Caki2 (cell line): ENCODE results near the gene ITGA5. TPM values are rescaled to one million over a fixed set of nuclear protein-coding genes. Genes with fewer than 3 reads are reported as not detected.

Experiments used
- DNase-seq: peaks from one replicate; pipeline ENCODE4 v3.0.0-alpha.2; 2015; ENCODE audit warnings: low read depth
- in situ Hi-C: cut with HindIII; loops from 2 replicates; pipeline ENCODE4 v1.10.0; 2016; ENCODE audit warnings: low sequenced_read_pairs, low pct_unique_long_range_greater_than_20kb, mixed read lengths
- total RNA-seq: library from RNA; depleted of rRNA; stranded (reverse); fragments of >200 nt; shearing (Covaris generic); gene quantifications from 2 replicates; pipeline ENCODE4 v1.2.3, GENCODE V29; 2014; ENCODE audit warnings: low replicate concordance; rRNA removed

Gene ITGA5
- 35.8 and 44.7 TPM in 2 replicates for total RNA-seq

GRCh38 chr12:54419088-54419887 lies at the start of gene ITGA5:
TSS of gene ITGA5 (minus strand) at chr12:54419266. CDS start at chr12:54419198, 68 bp downstream.
- in situ Hi-C loops = no loop called here
- DNase-seq = peak; percentile 56

DNA sequence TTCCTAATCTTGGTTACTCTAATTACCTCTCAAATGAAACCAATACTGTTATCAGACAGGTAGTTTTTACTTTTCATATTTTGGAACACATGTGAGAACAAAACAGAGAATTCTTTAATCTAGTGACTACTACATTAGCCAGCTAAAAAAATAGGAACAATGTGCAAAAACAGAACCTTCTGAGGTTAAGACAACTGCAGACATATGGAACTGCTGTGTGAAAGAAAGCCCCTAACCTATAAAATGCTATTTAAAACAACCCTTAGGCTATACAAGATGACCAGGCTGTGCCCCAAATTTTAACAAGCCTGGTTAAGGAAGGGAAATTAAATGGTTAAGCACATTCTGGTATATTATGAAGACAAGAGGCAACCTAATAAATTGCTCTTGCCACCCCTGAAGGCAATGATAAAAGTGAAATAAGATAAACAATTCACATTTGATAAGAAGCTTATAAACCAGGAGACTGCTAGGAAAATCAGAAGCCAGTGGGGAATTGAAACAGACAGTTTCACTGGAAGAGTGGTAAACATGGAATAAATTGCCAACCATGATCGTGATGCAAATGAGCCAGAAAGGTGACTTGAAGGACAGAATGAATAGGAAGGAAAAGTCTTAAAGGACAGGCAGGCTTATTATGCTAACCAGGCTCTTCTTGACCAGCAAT lies 46.9 kb upstream of the ITGA5 start:
- no peak for DNase-seq
- in situ Hi-C loops = no loop called here

- in situ Hi-C loops = no loop called here
- DNase-seq = no peak
Measured at GRCh38 chr12:54463484-54463883, 44.4 kb upstream of the ITGA5 start.

DNA sequence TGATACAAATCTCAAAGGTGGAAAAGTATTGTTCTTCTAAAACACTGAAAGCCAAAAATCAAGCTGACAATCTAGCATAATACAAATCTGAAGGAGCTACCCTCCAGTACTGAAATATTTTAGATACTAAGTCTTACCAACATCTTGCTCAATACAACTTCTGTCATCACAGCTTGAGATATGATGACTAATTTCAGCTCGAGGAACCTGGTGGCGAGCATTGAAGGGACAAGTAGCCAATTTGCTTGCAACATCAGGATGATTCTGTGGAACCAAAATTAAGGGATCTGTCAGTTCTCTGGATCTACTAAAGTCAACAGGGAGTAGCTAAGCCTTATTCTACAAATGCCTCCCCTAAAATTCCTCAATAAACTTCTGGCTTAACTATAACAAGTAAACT lies 44.0 kb upstream of the ITGA5 start:
- no peak for DNase-seq
- in situ Hi-C loops = no loop called here

DNA sequence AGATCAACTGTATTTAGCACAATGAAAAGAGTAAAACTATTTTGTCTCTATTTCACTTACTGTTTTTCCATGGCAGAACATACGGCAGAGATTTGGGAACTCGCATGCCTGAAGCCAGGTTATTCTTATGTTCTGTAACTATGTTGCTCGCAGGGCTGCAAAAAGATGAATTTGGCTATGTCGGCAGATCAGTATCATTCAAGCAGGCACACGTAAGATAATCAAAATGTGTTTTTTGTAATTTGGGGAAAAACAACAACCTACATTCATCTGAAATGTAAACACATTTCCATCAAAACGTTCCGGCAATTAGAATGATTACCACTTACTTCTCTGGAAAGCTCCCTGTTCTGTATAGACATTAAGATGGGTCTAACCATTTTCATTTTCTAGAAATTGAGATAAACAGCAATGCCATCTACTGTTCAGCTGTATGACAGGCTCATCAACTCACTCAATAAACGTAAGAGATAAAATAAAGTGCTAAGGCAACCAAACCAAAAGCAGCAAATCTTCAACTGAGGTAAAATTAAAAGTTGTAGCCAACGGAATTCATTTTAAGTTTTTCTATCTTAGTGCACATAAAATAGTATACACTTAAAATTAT lies 41.4 kb upstream of the ITGA5 start:
- in situ Hi-C loops = no loop called here
- DNase-seq = no peak

GRCh38 chr12:54459355-54459754 lies 40.3 kb upstream of the ITGA5 start:
- DNase-seq = no peak
- in situ Hi-C loops = no loop called here

DNA sequence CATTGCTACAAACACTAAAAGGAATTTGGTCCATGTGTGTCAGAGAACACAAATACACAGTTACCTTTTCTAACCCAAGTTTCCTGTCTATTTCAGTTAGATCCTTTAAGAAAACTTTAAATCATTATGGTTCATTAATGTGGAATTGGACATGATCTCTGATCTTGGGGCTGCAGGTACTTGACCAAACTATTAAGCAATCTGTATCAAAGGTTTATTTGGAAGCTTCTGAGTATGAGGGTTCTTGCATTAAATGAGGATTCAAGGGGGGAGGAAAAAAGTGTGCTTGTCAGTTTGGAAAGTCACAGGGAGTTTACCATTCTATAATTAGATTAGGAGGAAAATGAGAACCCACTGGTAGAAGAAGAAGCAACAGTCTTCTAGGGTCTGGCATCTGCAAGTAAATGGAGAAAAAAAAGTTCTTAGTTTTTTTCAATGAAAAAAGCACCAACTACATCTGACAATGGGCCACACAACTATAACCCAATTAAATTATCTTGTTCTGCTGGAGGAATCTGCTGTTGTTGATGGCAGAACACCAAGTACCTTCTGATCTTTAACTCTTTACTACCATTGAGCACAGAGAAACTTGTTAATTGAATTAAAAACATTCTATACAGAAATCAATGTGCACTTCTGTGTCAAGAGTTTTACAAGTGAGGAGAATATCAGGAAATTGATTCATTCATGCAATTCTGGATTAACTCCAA lies 36.8 kb upstream of the ITGA5 start:
- no peak for DNase-seq
- in situ Hi-C loops = no loop called here

- no peak for DNase-seq
- in situ Hi-C loops = no loop called here
Measured at GRCh38 chr12:54452628-54453027, 33.6 kb upstream of the ITGA5 start.

GRCh38 chr12:54448344-54448743 lies 29.3 kb upstream of the ITGA5 start:
- no peak for DNase-seq
- in situ Hi-C loops = no loop called here

DNA sequence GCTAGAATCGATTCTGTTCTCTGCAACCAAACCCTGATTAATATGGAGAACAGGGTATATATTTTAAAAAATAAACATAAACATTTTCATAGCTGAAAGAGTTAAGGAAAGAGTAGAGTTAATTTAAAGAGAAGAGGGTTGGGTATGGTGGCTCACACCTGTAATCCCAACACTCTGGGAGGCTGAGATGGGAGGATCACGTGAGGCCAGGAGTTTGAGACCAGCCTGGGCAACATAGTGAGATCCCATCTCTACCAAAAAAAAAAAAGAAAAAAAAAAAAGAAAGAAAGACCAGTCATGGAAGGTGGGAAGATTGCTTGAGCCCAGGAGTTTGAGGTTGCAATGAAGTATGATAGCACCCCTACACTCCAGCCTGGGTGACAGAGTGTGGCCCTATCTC lies 28.9 kb upstream of the ITGA5 start:
- DNase-seq = no peak
- in situ Hi-C loops = no loop called here

DNA sequence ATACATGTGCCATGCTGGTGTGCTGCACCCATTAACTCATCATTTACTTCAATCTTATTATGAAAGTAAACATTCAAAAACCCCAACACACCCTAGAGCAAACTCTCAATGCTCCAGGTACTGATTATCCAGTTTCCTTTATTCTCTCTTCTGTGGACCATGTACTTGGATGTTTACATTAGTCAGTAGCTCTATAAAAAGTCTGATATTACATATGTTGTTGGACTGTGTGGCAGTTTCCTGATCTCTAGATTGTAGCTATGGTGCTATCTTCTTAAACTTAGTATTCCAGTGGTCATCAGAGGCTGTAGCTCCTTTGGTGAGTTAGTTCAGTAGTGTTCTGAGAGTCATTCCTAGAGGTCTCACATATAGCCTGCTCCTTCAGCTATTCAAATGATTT lies 25.1 kb upstream of the ITGA5 start:
- DNase-seq = no peak
- in situ Hi-C loops = no loop called here

GRCh38 chr12:54443446-54443845 lies 24.4 kb upstream of the ITGA5 start:
- DNase-seq = no peak
- in situ Hi-C loops = no loop called here

GRCh38 chr12:54442961-54443360 lies 23.9 kb upstream of the ITGA5 start:
- in situ Hi-C loops = no loop called here

GRCh38 chr12:54442099-54442498 lies 23.0 kb upstream of the ITGA5 start:
- DNase-seq = no peak
- in situ Hi-C loops = no loop called here

More at GRCh38 chr12:54442961-54443360, 23.9 kb upstream of the ITGA5 start:
- DNase-seq = no peak

DNA sequence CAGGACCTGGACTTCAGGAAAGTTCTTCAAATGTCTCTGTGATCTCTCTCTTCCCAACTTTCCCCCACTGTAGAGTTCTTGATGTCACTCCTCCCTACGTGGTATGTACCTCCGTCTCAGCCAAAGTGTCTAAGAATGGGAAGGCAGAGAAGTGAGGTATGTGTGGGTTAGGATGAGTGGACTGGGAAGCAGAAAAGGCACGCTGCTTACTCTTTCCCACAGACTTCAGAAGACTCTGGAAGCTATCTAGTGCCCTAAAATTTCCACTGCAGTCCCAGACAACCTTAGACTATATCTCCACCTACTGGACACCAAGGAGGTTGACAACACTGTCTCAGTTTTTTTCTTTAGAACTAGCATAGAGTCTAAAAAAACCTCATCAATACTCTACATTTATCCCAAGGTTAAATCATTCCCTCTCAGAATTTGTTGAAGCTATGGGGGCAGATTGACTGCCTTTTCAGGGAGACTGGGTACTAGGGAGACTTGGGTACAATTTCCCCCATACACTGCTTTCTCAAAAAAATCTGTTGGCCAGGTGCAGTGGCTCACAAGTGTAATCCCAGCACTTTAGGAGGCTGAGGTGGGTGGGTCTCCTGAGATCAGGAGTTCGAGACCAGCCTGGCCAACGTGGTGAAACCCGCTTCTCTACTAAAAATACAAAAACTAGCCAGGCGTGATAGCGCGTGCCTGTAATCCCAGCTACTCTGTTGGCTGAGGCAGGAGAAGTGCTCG lies 20.6 kb upstream of the ITGA5 start:
- in situ Hi-C loops = no loop called here
- peak; percentile 54 for DNase-seq

DNA sequence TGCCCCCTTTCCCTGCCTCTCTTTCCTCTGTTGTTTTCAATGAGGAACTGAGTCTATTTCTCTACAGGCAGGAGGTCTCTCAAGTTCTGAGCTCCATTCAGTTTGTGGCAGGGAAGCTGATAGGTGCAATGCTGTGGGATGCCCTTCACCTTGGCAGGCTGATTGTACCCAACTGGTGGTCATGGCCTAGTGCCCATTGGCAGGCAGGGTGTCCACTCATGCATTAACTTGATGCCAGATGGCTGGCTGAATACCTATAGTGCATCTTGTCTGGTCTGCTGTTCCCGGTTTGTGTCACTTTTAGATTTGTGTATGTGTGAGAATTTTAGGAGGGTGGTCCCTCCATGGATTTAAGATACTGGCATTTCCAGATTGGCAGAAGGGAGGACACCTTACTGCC lies 20.0 kb upstream of the ITGA5 start:
- DNase-seq = no peak
- in situ Hi-C loops = no loop called here

DNA sequence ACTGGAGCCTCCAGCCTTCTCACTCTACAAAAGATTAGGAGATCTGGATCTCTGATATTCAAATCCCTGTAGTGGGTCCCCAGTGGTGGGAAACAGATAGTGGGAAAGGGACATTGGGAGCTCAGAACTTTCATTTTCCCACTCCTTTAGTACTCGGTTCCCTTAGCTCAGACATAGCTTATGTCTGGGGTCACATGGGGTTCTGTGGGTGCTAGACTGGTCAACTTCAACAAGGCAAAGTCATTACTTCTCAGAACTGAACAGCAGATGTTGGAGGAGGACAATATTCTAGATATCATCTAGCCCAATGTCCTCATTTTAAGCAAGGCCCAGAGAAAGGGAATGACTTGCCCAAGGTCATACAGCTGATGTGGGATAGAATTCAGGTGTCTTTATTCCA lies 19.5 kb upstream of the ITGA5 start:
- in situ Hi-C loops = no loop called here
- no peak for DNase-seq

DNA sequence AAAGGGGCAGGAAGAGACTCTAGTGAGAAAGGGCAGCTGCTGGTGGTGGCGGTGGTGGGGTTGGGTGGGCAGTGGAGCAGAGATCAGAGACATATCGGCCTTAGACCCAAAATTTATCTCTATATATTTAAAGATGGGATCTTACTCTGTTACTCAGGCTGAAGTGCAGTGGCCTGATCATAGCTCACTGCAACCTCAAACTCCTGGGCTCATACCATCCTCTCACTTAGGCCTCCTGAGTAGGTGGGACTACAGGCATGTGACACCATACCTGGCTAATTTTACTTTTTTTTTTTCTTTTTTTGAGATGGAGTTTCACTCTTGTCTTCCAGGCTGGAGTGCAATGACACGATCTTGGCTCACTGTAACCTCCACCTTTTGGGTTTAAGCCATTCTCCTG lies 18.6 kb upstream of the ITGA5 start:
- DNase-seq = no peak
- in situ Hi-C loops = no loop called here
